GM23248 (cell line): ENCODE measurements around the gene CDKAL1.

Experiments
- EZH2 ChIP-seq: fragments of 200-600 bp; sonication (generic); IDR thresholded peaks from 2 replicates; pipeline ENCODE4 v1.6.1; 2018; ENCODE audit warnings: antibody characterized with exemption, mild to moderate bottlenecking; ENCODE audit not compliant: insufficient read depth, poor library complexity, severe bottlenecking
- EZH2phosphoT487 ChIP-seq: fragments of 200-600 bp; sonication (generic); IDR thresholded peaks from 2 replicates; pipeline ENCODE4 v1.6.1; 2018; ENCODE audit warnings: antibody characterized with exemption, moderate library complexity, mild to moderate bottlenecking, low read depth; ENCODE audit not compliant: insufficient read depth

DNA sequence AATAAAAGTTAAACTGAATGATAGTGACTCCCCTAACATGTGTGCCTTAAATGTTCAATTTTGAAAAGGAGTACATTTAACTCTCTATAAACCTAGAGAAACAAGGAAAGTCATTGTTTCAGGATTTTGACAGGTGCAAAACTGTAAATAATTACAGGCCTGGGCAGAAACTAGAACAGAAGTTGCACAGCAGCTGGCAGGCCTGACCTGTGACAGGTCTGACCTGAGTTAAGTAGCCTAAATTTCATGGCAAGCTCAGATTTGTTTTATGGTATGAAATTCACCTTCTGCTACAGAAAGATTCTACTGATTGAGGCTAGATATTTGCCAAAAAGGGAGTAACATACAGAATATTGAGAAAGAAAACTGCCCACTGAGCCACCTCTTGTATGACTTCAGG, 166.1 kb downstream of the CDKAL1 start:
- TF ChIP-seq EZH2 (no peak), EZH2phosphoT487 (no peak)
